ENCODE measurements around the gene PROX2.

PROX2 gene

DNA sequence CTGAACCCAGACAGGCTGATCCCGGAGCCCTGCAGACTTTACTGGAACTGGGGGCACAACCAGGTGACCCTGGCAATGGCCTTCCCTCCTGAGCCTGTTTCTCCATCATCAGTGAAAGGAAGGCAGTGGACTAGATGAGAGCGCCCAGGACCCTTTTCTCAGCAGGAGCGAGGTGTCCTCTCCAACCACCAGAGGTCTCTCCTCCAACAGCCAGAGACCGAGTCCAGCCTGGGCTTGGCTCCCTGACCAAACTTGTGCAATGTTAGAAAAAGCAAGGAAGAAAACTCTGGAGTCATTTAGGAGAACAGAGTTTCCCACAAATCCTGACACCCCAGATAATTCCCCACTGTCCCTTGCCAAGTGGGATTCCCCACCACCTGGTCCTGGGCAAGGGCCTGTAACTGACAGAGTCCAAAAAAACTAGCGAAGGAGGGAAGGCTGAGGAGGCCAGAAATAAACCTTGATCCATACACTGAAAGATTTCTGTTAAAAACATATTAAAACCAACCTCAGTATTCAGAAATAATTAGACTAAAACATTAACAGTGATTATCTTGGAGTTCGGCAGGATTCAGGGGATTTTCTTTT is 38.1 kb upstream of the PROX2 start:
- intact Hi-C loops (cut with micrococcal nuclease), result loop anchor here (1.0 kb wide), 1 partner anchor 174 kb away; no protein-coding TSS in a partner anchor
- Mint-ChIP-seq H3K36me3 (ENCODE audit: low read depth) (no peaks in the 10 kb centered on the region), H3K27ac (no peak overlapping the region), H3K9me3 (no peaks in the 10 kb centered on the region), H3K27me3 (no peaks in the 10 kb centered on the region), H3K4me1 (ENCODE audit: low read depth) (peaks cover 9% of the 10 kb centered on the region), H3K4me3 (no peak overlapping the region)

DNA sequence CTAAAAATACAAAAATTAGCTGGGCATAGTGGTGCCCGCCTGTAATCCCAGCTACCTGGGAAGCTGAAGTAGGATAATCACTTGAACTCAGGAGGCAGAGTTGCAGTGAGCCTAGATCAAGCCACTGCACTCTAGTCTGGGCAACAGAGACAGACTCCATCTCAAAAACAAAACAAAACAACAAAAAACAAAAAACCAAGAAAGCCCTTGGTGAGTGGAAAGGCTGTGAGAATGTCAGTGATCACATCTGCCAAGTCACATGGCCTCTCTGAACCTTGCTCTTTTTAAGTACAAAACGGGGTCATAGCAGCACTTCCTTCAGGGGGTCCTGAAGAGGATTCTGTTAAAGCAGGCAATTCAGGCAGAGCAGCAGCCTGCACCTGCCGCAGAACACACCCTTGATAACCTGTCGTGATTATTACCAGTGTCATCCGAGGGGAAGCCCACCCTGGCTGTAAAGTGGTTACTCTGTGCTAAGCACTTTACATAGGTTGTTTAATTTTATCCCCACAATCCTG is 37.5 kb upstream of the PROX2 start:
- Mint-ChIP-seq H3K4me3 (no peak overlapping the region), H3K27ac (no peak overlapping the region), H3K36me3 (ENCODE audit: low read depth) (no peaks in the 10 kb centered on the region), H3K4me1 (ENCODE audit: low read depth) (peaks cover 9% of the 10 kb centered on the region), H3K9me3 (no peaks in the 10 kb centered on the region), H3K27me3 (no peaks in the 10 kb centered on the region)
- intact Hi-C loops (cut with micrococcal nuclease), result no loop called here

DNA sequence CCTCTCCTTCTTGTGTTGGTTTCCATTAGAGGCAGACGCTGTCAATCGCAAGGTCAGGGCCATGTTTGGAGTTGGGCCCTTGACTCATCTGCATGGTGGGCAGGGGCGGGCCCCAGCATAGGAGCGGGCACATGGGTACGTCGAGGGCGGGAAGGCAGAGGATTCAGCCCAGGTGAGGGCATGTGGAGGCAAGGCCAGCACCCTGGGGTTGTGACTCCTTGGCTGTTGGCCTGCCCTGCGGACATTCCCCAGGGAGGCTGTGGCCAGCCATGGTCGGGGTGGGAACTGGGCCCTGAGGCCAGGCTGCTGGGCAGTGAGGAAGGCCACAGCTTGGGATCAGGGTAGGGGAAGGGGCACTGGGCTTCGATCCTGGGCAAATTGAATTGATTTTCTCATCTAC is 36.9 kb upstream of the PROX2 start:
- Mint-ChIP-seq H3K36me3 (ENCODE audit: low read depth) (no peaks in the 10 kb centered on the region), H3K27me3 (no peaks in the 10 kb centered on the region), H3K27ac (no peak overlapping the region), H3K9me3 (no peaks in the 10 kb centered on the region), H3K4me3 (no peak overlapping the region), H3K4me1 (ENCODE audit: low read depth) (peaks cover 8% of the 10 kb centered on the region)
- intact Hi-C loops (cut with micrococcal nuclease), result no loop called here

DNA sequence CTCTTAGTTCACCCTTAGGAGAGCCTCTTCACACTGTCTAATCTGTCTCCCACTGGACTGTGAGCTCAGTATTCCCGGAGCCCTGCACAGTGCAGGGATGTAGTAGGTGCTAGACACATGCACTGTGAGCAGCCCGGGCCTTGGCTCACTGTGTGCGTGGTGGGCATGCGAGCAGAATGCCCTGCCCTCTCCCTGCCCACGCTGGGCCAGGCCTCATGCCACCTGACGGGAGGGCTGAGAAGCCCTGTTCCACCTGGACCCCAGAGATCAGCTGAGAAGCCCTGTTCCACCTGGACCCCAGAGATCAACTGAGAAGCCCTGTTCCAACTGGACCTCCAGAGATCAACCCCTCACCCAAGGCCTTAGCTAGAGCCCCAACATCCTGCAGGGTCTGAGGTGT is 36.2 kb upstream of the PROX2 start:
- Mint-ChIP-seq H3K27me3 (no peaks in the 10 kb centered on the region), H3K4me3 (no peak overlapping the region), H3K27ac (no peak overlapping the region), H3K9me3 (no peaks in the 10 kb centered on the region), H3K4me1 (ENCODE audit: low read depth) (peaks cover 4% of the 10 kb centered on the region), H3K36me3 (ENCODE audit: low read depth) (peaks cover under 1% of the 10 kb centered on the region)
- intact Hi-C loops (cut with micrococcal nuclease), result no loop called here

DNA sequence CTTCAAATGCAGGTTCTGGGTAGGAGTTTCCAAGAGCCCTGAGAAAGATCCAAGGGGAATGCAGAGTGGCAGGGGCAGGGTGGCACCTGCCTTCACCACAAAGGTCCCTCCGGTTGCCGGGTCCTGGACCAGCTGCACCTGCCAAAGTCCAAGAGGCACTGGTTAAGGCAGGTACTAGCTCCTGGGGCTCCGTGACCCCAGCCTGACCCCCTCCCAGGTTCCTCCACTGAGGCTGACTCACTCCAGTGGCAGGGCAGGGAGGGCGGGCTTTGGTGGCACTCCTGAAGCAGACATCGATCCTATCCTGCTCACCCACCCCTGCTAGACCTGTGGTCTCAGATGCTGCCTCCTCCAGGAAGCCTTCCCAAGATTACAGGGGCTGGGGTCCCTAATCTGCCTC is 35.8 kb upstream of the PROX2 start:
- H3K9me3 Mint-ChIP-seq, result no peaks in the 10 kb centered on the region
- peaks cover 4% of the 10 kb centered on the region for H3K4me1 Mint-ChIP-seq (ENCODE audit: low read depth)
- H3K36me3 Mint-ChIP-seq (ENCODE audit: low read depth), result peaks cover 5% of the 10 kb centered on the region
- no peak overlapping the region for H3K4me3 Mint-ChIP-seq
- no peaks in the 10 kb centered on the region for H3K27me3 Mint-ChIP-seq
- intact Hi-C loops (cut with micrococcal nuclease), result no loop called here
- no peak overlapping the region for H3K27ac Mint-ChIP-seq

DNA sequence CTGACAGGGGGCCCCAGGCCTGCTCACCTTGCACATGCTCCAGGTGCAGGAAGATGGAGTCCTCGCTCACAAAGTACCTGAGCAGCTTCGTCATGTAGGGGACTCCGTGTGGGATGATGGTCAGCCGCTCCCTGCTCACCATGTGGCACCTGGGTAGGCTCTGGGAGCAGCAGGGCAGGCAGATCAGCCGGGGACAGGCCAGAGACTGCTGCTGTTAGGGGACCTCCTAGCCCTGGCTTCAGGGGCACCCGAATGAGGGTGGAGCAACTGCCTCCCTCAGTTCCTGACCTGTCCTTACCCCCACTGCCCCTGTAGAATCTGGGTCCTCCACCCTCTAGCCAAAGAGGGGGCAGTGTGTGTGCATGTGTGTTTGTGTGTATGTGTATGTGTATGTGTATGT is 35.3 kb upstream of the PROX2 start:
- peaks cover 4% of the 10 kb centered on the region for H3K4me1 Mint-ChIP-seq (ENCODE audit: low read depth)

DNA sequence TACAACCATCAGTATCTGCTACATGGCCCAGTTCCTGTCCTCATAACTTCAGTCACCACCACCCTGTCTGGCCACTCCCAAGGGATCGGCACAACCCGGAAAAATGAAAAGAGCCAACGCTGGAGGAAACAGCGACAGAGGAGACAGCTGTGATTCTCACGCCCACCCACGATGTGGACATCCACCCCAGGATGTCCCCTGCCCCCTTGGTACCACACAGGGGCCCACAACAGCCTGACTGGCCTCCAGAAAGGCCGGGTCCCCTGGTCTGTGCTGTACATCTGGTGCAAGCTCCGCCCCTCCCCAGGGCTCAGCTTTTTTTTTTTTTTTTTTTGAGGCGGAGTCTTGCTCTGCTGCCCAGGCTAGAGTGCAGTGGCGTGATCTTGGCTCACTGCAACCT is 34.6 kb upstream of the PROX2 start:
- intact Hi-C loops (cut with micrococcal nuclease), result no loop called here
- H3K36me3 Mint-ChIP-seq (ENCODE audit: low read depth), result peaks cover 13% of the 10 kb centered on the region
- no peak overlapping the region for H3K4me3 Mint-ChIP-seq
- no peaks in the 10 kb centered on the region for H3K27me3 Mint-ChIP-seq
- no peaks in the 10 kb centered on the region for H3K9me3 Mint-ChIP-seq
- no peak overlapping the region for H3K27ac Mint-ChIP-seq
- H3K4me1 Mint-ChIP-seq (ENCODE audit: low read depth), result peaks cover 6% of the 10 kb centered on the region

More for the DNA sequence above, 35.3 kb upstream of the PROX2 start:
- intact Hi-C loops (cut with micrococcal nuclease), result no loop called here
- H3K27ac Mint-ChIP-seq, result no peak overlapping the region
- H3K27me3 Mint-ChIP-seq, result no peaks in the 10 kb centered on the region
- H3K4me3 Mint-ChIP-seq, result no peak overlapping the region
- no peaks in the 10 kb centered on the region for H3K9me3 Mint-ChIP-seq
- peaks cover 9% of the 10 kb centered on the region for H3K36me3 Mint-ChIP-seq (ENCODE audit: low read depth)

DNA sequence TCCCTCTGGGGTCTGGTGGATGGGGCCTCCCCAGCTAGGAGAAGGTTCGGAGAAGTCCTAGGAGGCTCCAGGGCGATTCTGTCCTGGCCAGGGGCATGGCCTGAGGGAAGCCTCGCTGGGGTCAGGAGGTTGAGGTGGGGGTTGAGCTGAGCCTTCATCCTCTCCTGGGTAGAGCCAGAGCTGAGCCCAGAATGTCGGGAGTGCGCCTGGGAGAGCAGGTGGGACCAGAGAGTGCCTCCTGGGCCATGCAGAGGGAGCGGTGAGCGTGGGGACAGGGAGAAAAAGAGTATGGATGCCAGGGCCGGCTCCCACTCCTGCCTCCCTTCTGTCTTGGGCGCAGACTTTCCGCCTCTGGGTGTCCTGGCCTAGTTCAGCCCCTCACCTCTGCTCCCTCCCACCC is 34.0 kb upstream of the PROX2 start:
- Mint-ChIP-seq H3K36me3 (ENCODE audit: low read depth) (peaks cover 20% of the 10 kb centered on the region), H3K4me1 (ENCODE audit: low read depth) (peaks cover 10% of the 10 kb centered on the region), H3K27ac (no peak overlapping the region), H3K4me3 (no peak overlapping the region), H3K9me3 (no peaks in the 10 kb centered on the region), H3K27me3 (no peaks in the 10 kb centered on the region)
- intact Hi-C loops (cut with micrococcal nuclease), result no loop called here

DNA sequence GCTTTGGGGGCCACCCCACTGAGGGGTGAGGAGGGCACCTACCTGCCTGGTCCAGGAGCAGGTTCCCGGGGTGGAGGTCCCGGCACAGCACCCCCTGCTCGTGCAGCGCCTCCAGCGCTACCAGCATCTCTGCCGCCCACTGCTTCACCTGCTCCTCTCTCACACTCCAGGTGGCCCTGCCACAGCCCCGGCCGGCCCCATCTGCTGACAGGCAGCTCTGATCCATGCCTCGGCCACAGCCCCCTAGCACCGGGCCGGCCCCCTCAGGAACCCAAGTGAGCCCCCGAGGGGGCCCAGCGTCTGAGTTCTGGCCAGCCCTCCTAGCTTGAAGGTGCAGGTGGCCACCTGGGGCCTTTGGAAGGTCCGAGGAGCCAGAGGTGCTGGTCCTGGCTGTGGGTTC is 33.6 kb upstream of the PROX2 start:
- no peak overlapping the region for H3K27ac Mint-ChIP-seq

DNA sequence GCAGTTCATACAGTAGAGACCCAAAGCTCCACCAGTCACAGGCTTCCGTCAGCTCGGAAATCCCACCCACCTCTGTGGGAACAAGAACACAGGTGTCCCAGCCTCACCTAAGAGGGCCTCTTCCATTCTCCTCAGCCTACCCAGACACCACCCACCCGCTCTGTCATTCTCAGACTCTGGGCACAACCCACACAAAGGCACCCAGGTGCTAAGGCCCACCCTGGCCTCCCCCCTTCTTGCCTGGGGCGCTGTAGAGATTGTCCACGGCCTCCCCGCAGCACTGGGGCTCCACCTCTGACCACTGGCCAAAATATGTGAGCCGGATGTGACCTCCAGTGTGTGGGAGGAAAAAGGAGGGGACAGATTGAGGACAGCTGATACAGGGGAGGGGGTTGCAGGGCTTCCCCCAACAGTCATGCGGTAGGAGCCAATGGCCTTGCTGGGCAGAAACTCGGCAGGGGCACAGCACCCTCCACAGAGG is 33.0 kb upstream of the PROX2 start:
- Mint-ChIP-seq H3K36me3 (ENCODE audit: low read depth) (peaks cover 30% of the 10 kb centered on the region), H3K4me1 (ENCODE audit: low read depth) (peaks cover 6% of the 10 kb centered on the region), H3K27me3 (no peaks in the 10 kb centered on the region), H3K27ac (no peak overlapping the region), H3K4me3 (no peak overlapping the region), H3K9me3 (no peaks in the 10 kb centered on the region)
- intact Hi-C loops (cut with micrococcal nuclease), result no loop called here

More for the DNA sequence above, 33.6 kb upstream of the PROX2 start:
- H3K9me3 Mint-ChIP-seq, result no peaks in the 10 kb centered on the region
- peaks cover 24% of the 10 kb centered on the region for H3K36me3 Mint-ChIP-seq (ENCODE audit: low read depth)
- no peak overlapping the region for H3K4me3 Mint-ChIP-seq
- H3K27me3 Mint-ChIP-seq, result no peaks in the 10 kb centered on the region
- intact Hi-C loops (cut with micrococcal nuclease), result no loop called here
- H3K4me1 Mint-ChIP-seq (ENCODE audit: low read depth), result peaks cover 10% of the 10 kb centered on the region

DNA sequence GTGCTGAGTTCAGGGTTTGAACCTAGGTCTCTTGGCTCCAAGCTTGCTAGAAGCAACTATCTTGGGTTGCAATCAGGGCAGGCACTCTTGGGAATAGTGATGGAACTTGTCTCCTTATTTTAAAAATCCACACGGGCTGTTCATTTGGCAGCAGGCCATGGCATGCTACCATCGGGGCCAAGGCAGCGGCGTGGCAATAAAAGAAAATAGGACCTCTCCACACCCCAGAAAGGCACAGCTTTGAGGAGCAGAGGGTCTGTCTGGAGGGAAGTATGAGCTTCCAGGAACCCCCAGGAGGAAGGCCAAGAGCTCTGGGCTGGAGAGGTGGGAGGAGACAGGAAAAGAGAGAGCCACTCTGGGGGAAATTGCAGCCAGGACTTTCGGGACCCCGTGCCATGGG is 31.8 kb upstream of the PROX2 start:
- Mint-ChIP-seq H3K27me3 (no peaks in the 10 kb centered on the region), H3K9me3 (no peaks in the 10 kb centered on the region), H3K27ac (no peak overlapping the region), H3K4me1 (ENCODE audit: low read depth) (peaks cover 6% of the 10 kb centered on the region), H3K36me3 (ENCODE audit: low read depth) (peaks cover 42% of the 10 kb centered on the region), H3K4me3 (no peak overlapping the region)
- intact Hi-C loops (cut with micrococcal nuclease), result no loop called here

DNA sequence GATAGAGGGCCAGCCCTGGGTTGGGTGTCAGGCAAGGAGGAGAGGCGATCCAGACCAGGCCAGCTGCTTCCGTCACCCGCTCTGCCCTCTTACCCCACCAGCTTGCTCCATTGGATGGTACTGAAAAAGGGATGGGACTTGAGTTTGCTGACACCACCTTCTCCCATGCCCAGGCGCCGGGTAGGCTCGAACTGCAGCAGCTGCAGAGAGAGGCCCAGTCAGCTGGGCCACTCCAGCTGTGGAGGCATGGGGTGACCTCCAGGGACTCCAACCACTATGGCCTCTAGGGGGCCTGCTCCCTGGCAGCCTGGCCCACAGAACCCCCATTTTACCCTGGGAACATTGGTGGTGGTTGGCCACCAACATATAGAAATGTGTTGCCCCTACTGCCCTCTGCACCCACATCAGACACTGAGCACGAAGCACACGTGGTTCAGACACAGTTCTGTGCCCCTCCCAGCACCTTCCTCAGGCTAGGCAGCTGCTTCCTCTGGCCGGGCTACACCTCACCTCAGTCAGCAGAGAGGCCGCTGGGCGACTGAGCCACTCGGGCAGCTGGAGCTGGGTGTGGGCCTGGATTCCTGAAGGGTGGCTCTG is 31.1 kb upstream of the PROX2 start:
- no peaks in the 10 kb centered on the region for H3K27me3 Mint-ChIP-seq
- H3K4me3 Mint-ChIP-seq, result no peak overlapping the region
- no peaks in the 10 kb centered on the region for H3K9me3 Mint-ChIP-seq
- no peak overlapping the region for H3K27ac Mint-ChIP-seq
- intact Hi-C loops (cut with micrococcal nuclease), result no loop called here
- peaks cover 49% of the 10 kb centered on the region for H3K36me3 Mint-ChIP-seq (ENCODE audit: low read depth)
- H3K4me1 Mint-ChIP-seq (ENCODE audit: low read depth), result peaks cover 6% of the 10 kb centered on the region

DNA sequence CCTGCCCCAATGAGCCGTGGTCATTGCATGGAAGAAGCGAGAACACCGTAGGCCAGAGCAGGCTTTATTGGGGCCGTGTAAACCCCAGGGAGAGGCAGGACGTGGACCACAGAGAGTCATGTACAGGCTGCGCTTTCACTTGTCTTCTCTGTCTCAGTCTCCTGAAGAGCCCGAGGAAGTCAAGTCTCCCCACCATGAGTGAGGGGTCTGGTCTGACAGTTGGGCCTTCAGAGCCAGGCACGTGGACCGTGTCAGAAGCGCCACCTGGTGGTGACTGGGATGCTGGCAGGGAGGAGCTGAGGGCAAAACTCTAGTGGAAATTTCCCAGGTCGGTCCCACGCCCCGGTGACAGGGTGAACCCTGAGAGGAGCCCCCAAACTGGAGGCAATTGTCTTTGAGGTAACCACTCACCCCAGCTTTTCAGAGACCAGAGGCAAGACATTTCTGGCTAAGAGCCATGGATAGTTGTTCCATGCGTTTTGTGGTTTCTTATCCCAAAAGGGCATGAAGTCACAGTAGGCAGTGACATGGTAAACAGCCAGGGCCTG is 29.7 kb upstream of the PROX2 start:
- intact Hi-C loops (cut with micrococcal nuclease), result loop anchor here (1.0 kb wide), 1 partner anchor 44 kb away; no protein-coding TSS in a partner anchor
- H3K4me1 Mint-ChIP-seq (ENCODE audit: low read depth), result peaks cover 6% of the 10 kb centered on the region
- H3K9me3 Mint-ChIP-seq, result no peaks in the 10 kb centered on the region
- no peaks in the 10 kb centered on the region for H3K27me3 Mint-ChIP-seq
- no peak overlapping the region for H3K27ac Mint-ChIP-seq
- peaks cover 62% of the 10 kb centered on the region for H3K36me3 Mint-ChIP-seq (ENCODE audit: low read depth)
- H3K4me3 Mint-ChIP-seq, result no peak overlapping the region

DNA sequence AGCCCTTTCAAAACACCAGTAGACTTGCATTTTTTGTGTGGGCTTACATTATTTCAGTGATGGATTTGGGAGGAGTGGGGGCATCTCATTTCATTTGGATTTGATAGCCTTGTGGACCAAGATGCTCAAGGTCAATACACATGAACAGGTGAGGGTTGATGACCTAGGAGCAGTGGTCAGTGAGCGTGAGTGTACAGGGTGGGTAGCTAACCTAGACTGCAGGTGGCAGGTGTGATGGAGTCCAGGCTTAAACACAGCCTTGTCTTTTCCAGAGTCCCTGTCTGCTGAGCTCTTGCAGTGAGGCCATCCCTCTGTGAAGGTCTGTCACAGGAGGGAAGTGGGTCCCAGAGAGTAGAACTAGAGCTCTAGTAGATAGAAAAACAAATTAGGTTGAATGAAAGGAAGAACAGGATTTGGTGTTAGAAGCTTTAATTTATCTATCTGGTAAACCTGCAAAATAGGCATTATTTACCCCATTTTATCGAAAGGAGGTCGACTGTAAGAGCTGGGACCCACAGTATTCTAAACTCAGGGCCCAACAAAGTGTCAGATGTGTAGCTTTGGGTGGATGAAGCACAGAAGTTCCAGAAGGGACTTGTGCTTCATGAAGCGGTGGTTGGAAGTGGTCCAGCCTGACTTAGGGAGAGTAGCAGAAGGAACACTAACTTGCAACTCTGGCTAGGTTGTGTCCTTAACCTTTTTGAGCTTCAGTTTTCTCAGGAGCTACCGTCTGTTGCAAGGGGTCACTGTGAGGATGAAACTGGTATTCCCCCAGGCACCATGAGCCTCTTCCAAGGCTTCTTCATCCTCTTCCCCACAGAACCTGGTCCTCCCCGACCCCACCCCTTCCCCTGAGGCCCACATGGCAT is 28.9 kb upstream of the PROX2 start:
- H3K27ac Mint-ChIP-seq, result no peak overlapping the region
- no peak overlapping the region for H3K4me3 Mint-ChIP-seq
- intact Hi-C loops (cut with micrococcal nuclease), result loop anchor here (1.0 kb wide), 1 partner anchor 44 kb away; no protein-coding TSS in a partner anchor
- no peaks in the 10 kb centered on the region for H3K9me3 Mint-ChIP-seq
- peaks cover 70% of the 10 kb centered on the region for H3K36me3 Mint-ChIP-seq (ENCODE audit: low read depth)
- H3K27me3 Mint-ChIP-seq, result no peaks in the 10 kb centered on the region
- H3K4me1 Mint-ChIP-seq (ENCODE audit: low read depth), result peaks cover 6% of the 10 kb centered on the region
